ENCODE measurements around the gene ARL5A.
"Not testable (repeated sequence)": the region's sequence is repeated elsewhere in the genome, so short reads cannot be mapped to it uniquely, and the experiment has no call there.

The ARL5A gene, protein sequence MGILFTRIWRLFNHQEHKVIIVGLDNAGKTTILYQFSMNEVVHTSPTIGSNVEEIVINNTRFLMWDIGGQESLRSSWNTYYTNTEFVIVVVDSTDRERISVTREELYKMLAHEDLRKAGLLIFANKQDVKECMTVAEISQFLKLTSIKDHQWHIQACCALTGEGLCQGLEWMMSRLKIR

DNA sequence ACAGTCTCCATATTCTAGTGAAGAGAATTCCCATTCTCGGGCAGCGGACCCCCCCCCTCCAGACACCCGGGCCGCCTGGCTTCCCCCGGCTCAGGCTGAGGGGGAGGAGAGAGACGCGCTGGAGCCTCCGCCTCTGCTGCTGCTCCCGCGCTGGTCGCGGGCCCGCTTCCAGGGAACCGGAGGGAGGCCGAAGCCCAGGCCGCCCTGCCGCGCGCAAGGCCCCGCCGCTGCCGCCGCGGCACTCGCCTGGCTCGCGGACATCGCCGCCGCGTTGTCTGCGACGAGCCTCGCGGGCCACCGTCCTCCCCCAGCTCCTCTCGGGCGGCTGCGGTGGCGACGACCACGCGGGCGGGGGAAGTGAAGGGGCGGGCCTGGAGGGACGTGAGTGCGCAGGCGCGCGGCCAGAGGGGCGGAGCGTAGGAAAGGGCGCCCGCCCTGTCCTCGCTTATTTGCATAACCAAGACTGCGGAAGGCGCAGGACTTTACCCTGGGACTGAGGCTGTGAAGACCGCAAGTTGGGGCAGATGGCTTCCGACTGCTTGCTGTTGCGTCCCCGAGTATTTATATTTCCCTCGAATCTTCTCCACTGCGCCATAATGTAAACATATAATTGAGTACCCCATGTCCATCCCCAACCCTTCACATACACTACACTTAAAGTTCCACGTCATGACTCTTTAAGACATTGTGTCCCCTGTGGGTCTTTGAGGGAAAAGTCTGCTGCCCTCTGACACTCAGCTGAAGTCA, at the start of gene ARL5A:
TSS of gene ARL5A (minus strand) at position 279 of the 747 bp plus-strand sequence. CDS start at position 34, 245 bp downstream.
- peak; percentile 86 to 94 for DNase-seq (ENCODE audit: low read depth in 1 of 2, low spot score in 1 of 2)

GRCh38 chr2:151875631-151876030, 47.4 kb upstream of the ARL5A start:
- not testable (repeated sequence) for DNase-seq (ENCODE audit: low read depth in 1 of 2, low spot score in 1 of 2)

GRCh38 chr2:151872463-151872862, 44.2 kb upstream of the ARL5A start:
- no peak for DNase-seq (ENCODE audit: low read depth in 1 of 2, low spot score in 1 of 2)

DNA sequence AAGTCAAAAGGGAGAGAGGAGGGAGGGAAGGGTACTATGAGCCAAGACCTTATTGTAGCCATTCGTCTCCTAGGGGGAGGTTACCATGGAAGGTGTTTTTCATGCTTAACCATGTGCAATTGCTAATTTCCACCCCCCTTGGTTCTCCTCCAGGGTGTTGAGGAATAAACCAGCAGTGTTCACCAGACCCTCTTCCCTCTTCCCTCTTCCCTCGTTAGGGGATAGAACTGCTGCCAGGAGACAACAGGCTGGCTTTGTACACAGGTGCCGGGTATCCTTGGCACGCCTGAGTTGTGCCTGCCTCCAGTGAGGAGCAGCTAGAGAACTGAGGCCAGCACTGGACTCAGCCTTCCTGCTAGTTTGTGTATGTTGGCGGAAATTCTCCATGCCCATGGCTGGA, 41.1 kb upstream of the ARL5A start:
- no peak for DNase-seq (ENCODE audit: low read depth in 1 of 2, low spot score in 1 of 2)

DNA sequence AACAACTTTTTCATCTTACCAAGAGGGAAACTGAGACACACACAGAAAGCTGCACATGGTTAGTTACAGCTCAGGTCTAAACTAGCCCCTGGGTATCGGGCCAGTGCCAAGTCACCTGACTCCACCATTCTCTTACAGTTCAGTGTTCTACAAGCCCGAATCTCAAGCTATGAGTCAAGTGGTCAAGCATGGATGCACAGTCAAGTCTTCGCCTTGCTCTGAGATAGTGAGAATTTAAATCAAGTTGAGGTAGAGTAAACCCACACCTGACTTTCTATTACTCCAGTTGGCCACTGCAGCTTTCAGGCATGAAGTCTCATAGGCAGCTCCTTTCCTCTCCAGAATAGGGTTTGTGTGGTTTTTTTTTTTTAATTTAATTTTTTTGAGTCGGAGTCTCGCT, 34.5 kb upstream of the ARL5A start:
- no peak for DNase-seq (ENCODE audit: low read depth in 1 of 2, low spot score in 1 of 2)

GRCh38 chr2:151861174-151861573, 33.0 kb upstream of the ARL5A start:
- no peak for DNase-seq (ENCODE audit: low read depth in 1 of 2, low spot score in 1 of 2)

DNA sequence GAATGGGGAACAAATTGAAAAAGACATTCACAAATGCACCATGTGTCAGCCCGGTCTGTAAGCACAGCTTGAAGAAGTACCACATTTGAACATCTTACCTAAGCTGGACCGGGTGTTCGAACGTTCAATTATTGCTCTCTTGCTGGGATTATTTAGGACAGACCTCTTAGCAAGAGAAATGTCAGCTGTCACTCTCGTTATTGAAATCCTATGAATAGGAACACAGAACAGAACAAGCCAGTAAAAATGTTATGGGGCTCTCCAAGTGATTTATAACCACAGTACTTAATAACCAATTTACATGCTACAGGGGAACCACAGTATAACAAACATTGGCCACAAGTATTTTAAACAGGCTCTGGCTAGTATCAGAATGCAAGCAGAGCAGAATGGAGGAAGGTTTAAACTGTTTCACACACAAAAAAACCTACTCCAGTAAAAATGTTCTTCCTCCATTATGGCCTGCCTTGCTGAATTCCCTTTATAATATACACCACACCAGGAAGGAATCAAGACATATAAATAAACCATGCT, 32.5 kb upstream of the ARL5A start:
- DNase-seq (ENCODE audit: low read depth in 1 of 2, low spot score in 1 of 2): no peak

DNA sequence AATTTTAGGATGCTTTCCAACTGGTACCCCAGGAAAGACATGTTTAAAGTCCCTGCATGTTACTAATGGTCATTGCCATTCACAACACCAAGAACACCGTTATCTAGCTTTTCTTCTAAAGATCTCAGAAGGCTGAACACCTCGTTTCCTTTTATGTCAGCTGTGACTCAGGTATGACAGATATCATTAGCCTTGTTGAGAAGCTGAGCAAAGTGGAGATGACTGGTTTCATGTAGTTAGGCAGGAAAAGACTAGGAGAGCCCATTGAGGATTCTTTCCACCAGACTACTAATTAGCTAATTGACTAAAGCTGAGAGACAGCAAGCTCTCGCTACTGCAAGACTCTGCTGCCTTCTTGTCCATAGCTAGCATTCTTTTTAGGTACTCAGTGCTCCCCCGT, 32.0 kb upstream of the ARL5A start:
- DNase-seq (ENCODE audit: low read depth in 1 of 2, low spot score in 1 of 2): no peak

DNA sequence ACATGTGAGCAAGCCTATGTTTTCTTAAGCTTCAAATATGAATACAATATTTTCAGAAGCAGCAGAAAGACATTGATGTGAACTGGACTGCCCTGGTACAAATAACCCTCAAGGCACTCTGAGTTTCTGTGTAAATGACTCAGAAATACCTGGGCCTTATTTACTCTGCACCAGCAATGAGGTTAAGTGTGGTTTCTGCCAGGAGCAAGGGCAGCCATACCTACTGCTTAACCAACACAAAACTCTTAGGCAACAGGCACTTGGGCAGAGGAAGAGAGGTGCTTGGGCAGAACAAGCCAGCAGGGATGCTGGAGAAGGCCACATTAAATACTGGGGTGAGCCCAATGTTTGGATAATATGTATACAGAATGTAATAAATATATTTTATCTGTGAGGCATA, 29.4 kb upstream of the ARL5A start:
- no peak for DNase-seq (ENCODE audit: low read depth in 1 of 2, low spot score in 1 of 2)

- DNase-seq (ENCODE audit: low read depth in 1 of 2, low spot score in 1 of 2): no peak
Measured at GRCh38 chr2:151855111-151855510, 26.9 kb upstream of the ARL5A start.

GRCh38 chr2:151853070-151853758, 25.0 kb upstream of the ARL5A start:
- no peak for DNase-seq (ENCODE audit: low read depth in 1 of 2, low spot score in 1 of 2)

GRCh38 chr2:151852260-151853069, 24.2 kb upstream of the ARL5A start:
- no peak for DNase-seq (ENCODE audit: low read depth in 1 of 2, low spot score in 1 of 2)

GRCh38 chr2:151851761-151852160, 23.5 kb upstream of the ARL5A start:
- no peak for DNase-seq (ENCODE audit: low read depth in 1 of 2, low spot score in 1 of 2)

- no peak for DNase-seq (ENCODE audit: low read depth in 1 of 2, low spot score in 1 of 2)
Measured at GRCh38 chr2:151849413-151850010, 21.3 kb upstream of the ARL5A start.

DNA sequence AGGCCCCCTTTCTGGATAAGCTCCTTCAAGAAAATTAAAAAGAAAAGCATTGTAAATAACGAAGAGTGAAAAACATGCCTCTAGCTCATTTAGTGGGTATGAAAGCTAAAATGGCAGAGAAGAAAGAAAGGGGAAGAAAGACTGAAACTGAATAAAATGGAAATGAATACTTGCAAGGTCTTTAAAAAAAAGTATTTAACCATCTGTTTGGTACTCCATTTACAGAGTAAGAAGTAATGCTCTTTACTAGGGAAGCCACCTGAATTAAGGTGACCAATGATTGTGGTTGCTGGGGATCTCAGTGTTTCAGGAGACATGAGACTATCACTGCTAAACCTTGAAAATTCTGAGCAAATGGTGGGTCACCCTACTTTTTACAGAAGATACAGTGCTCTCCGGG, 17.7 kb upstream of the ARL5A start:
- DNase-seq (ENCODE audit: low read depth in 1 of 2, low spot score in 1 of 2): no peak

DNA sequence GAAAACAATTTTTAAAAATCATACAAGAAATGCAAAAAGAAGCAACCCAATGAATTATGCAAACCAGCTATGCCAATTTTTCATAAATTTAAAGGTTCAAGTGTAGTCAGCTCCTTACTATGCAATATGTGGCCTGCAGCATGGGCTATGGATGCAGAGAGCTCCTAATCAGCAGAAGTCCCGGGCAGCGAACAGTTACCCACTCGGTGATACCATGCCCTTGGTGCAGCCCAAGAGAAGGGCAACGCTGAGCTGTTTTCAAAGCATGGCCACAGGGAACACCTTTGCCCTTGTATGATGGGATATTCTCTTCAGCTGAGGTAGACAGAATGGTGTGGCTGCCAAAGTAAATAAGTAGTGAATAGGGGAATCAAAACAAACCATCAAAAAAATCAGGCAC, 17.3 kb upstream of the ARL5A start:
- no peak for DNase-seq (ENCODE audit: low read depth in 1 of 2, low spot score in 1 of 2)

DNA sequence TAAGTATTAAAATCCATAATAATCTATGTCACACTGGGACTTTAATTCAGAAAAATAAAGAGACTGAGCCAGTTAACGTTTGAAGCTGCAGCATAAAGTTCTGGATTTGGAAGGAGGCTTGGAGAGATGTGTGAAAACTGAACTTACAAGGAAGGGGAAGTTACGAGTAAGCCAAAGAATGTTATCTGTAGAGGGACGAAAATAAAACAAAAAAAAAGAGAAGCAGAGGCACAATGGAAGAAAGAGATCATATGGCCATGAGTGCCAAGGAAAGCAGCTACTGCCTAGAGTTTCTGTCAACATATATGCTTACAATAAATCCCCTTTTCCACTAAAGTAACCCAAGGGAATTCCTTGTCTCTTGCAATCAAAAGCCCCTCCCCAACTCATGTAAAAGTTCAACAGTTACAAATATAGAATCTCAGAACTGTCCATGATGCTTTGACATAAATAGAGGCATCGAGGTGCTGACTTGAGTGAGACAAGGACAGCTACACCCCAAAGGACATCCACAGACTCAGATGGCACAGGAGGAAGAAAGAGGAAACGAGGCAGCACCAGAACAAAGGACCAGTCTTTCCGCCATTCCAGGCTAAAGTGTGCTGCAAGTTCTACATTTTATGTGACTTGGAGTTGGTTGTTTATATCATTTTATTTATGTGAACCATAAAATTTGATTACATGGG, 16.1 kb upstream of the ARL5A start:
- DNase-seq (ENCODE audit: low read depth in 1 of 2, low spot score in 1 of 2): no peak

- no peak for DNase-seq (ENCODE audit: low read depth in 1 of 2, low spot score in 1 of 2)
Measured at GRCh38 chr2:151843691-151844061, 15.5 kb upstream of the ARL5A start.

- no peak for DNase-seq (ENCODE audit: low read depth in 1 of 2, low spot score in 1 of 2)
Measured at GRCh38 chr2:151842830-151843690, 14.8 kb upstream of the ARL5A start.
